Epithelial cell of umbilical artery (primary cell): ENCODE data around the gene YY1AP1. TPM values are rescaled to one million over a fixed set of nuclear protein-coding genes. Genes with fewer than 3 reads are reported as not detected.

Experiments
- total RNA-seq: library from RNA; depleted of rRNA; stranded (reverse); fragments of >200 nt; gene quantifications from 2 replicates; pipeline ENCODE4 v1.2.3, GENCODE V29; 2014

The YY1AP1 gene, protein sequence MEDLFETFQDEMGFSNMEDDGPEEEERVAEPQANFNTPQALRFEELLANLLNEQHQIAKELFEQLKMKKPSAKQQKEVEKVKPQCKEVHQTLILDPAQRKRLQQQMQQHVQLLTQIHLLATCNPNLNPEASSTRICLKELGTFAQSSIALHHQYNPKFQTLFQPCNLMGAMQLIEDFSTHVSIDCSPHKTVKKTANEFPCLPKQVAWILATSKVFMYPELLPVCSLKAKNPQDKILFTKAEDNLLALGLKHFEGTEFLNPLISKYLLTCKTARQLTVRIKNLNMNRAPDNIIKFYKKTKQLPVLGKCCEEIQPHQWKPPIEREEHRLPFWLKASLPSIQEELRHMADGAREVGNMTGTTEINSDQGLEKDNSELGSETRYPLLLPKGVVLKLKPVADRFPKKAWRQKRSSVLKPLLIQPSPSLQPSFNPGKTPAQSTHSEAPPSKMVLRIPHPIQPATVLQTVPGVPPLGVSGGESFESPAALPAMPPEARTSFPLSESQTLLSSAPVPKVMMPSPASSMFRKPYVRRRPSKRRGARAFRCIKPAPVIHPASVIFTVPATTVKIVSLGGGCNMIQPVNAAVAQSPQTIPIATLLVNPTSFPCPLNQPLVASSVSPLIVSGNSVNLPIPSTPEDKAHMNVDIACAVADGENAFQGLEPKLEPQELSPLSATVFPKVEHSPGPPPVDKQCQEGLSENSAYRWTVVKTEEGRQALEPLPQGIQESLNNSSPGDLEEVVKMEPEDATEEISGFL
- total RNA-seq, result 26.0 and 52.0 TPM in 2 replicates

DNA sequence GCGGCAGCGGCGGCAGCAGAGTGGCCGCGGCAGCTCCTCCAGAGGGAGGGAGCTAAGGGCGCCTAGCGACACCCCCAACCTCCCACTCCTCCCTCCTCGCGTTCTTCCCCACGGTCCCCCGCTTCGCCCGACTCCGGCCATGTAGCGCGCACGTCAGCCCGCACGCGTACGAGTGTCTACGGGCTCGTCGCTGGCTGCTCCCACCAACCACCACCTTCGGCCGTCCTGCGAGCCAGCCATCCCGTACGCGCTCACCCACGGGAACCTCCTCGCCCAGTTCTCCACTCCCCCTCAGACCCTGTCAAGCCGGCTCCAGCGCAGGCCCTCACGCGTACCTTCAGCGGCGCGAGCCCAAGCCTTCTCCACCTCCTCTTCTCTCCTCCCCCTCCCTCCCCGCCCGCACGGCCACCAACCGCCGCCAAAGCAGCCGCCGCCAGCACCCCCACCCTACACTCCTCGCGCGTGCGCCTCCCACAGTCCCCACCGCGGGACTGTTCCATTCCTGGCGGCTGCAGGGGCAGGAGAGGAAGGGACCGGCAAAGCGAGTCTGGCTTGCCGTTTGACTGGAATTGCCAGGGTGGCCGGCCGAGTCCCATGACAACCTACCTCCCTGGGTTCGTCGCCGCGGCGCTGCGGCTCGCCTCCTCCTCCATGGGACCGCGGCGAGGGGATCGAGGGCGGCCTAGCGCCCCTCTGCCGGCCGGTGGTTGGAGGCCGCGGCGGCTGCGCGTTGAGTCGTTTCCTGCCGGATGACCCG is at the start of gene YY1AP1:
YY1AP1 (minus strand) TSS at position 451 of the 757 bp plus-strand sequence. CDS start 8,338 bp downstream, outside the sequence.

DNA sequence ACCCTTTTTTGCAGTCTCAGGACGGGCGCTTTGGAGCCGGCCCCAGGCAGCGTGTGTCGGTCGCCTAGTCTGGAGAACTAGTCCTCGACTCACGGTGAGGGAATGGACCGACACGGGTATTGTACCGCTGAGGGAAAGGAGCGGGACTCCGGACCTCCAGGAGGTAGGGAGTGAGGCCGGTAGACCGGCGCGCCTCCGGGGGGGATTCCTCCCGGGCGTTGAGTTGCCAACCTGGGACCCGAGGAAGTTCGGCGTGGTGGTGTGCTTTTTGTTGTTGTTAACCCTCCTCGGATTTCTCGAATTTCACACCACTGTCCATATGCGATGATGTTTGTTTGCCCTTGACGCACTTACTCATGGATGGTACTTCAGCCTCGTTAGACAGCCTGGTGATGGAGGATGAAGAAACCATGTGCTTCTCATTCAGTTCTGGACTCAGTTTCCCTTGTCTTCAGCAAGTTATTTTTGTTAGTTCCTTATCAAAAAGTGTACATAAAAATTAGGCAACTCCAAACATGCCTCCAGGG is 570 bp upstream of the YY1AP1 start, which contains the start of gene DAP3:
DAP3 (plus strand) TSS at position 11 of the 527 bp plus-strand sequence. CDS start 20,689 bp downstream, outside the sequence.

DNA sequence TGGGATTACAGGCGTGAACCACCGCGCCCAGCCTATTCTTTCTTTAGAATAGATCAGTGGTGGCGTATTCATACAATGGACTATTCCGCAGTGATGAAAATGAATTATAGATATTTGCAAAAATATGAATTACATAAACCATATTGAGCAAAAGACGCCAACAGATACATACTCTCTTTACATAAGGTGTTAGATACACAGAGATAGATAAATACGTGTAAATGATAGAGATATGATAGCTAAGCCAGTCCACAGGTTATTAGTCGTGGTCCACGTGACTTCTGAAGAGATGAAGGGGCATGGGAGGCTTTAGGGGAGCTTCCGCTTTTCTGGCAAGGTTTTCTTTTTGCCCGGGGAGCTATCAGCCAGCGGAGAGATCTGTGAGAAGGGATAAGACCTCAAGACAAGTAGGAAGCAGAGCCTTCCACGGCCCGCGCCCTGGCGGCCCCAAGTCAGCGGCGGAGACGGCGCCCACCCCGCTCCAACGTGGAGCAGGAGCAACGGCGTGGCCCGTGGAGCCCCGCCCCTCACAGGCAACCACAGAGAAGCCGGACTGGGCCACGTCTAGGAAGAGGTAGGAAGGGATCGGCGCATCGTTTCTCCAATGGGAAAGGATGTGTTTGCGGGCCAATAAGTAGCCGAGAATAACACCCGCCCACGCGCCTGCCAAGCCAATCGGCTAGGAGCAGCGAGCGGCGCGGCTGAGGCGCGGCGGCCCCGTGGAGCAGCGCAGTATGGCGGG is 78.9 kb downstream of the YY1AP1 start, which contains the start of gene MSTO1:
MSTO1 (plus strand) TSS at position 704 of the 742 bp plus-strand sequence; CDS start at position 735, 31 bp downstream.

Other genes starting within 250 kb of the YY1AP1 start
- 14.6 and 15.0 TPM in 2 replicates for gene ASH1L, start 126.0 kb downstream of the YY1AP1 start, total RNA-seq
- 15.9 and 25.2 TPM in 2 replicates for gene MSTO1, start 78.6 kb downstream of the YY1AP1 start, total RNA-seq
- 66.9 and 78.9 TPM in 2 replicates for gene DAP3, start 317 bp upstream of the YY1AP1 start, total RNA-seq
- 20.5 and 30.5 TPM in 2 replicates for gene GON4L, start 168.4 kb upstream of the YY1AP1 start, total RNA-seq
- gene SYT11, start 170.8 kb upstream of the YY1AP1 start, total RNA-seq, result 29.9 and 41.5 TPM in 2 replicates
- gene RIT1, start 222.6 kb upstream of the YY1AP1 start, total RNA-seq, result 47.4 and 50.6 TPM in 2 replicates
- gene KHDC4, start 245.6 kb upstream of the YY1AP1 start, total RNA-seq, result 25.3 and 33.0 TPM in 2 replicates